Astrocyte of the hippocampus (primary cell): ENCODE data around the gene RBMY1E.
"Not testable (repeated sequence)": the region's sequence is repeated elsewhere in the genome, so short reads cannot be mapped to it uniquely, and the experiment has no call there.

ENCODE experiments used
- DNase-seq: peaks from one replicate; pipeline ENCODE4 v3.0.0; 2011; ENCODE audit warnings: low read depth, low spot score

Gene RBMY1E

DNA sequence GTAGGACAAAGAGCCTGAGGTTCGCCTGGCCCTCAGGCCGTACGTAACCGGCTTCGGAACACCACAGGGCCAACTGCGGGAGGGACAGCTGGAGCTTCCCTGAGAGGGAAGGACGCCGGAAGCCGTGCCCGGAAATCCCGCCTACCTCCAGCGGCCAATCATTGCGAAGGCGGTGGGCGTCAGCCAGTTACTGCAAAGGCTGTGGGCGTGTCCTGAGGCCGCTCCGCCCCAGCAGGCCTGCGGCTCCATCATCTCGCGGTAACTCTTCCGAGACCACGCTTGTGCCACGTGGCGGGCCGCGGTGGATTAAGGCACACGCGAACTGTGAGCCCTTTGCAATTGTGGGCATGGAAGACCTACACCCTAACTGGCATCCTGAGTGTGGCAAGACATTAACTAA, at the start of gene RBMY1E:
Gene RBMY1E, minus strand, starts transcription at position 101 of the 400 bp plus-strand sequence. CDS start 1,978 bp downstream, outside the sequence.
- not testable (repeated sequence) for DNase-seq

DNA sequence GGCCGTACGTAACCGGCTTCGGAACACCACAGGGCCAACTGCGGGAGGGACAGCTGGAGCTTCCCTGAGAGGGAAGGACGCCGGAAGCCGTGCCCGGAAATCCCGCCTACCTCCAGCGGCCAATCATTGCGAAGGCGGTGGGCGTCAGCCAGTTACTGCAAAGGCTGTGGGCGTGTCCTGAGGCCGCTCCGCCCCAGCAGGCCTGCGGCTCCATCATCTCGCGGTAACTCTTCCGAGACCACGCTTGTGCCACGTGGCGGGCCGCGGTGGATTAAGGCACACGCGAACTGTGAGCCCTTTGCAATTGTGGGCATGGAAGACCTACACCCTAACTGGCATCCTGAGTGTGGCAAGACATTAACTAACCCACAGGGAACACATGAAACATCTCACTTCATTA, 23.4 kb downstream of the RBMY1E start, which contains the start of gene RBMY1D:
Gene RBMY1D, minus strand, starts transcription at position 101 of the 400 bp plus-strand sequence. CDS start 2,013 bp downstream, outside the sequence.
- DNase-seq: not testable (repeated sequence)

DNA sequence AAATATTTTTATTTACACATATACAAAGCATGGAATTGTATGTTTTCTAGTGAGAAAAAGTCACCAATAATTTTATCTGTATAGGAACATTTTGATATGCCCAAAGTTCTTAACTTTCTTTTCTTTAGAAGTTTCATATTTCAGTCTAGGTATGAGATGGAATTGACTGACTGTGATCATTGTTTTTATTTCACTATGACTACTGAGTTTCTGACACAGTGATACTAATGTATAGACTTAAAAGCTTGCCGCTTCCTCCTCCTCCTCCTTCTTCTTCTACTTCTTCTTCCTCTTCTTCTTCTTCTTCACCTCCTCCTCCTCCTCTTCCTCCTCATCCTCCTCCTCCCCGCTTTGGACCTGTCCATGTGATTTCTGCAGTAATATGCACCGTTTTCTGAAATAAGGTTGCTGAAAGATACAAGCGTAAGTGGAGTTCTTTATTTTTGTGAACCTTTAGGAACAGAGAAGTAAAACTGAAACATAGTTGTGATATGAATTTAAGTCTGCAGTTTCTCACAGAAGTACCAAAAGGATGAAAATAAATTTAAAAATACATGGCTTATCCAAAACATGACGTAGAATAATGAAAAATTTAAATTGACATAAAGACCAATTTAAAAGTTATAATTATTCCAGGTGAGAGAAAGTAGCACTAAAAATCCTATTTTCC, 48.3 kb downstream of the RBMY1E start:
- not testable (repeated sequence) for DNase-seq
